NK-92 treated with Interleukin-12 subunit alpha and Interleukin-12 subunit beta, amount 100 ng/mL, for 24 hours (cell line): ENCODE data around the gene ZBTB11.
A peak's percentile ranks its signal among the peaks of the same experiment; 100 is the strongest.
"Not testable (repeated sequence)": the region's sequence is repeated elsewhere in the genome, so short reads cannot be mapped to it uniquely, and the experiment has no call there.

Source experiments
- DNase-seq: peaks from one replicate; lab custom pipeline; 2025; lab: John Stamatoyannopoulos, UW

Gene ZBTB11

DNA sequence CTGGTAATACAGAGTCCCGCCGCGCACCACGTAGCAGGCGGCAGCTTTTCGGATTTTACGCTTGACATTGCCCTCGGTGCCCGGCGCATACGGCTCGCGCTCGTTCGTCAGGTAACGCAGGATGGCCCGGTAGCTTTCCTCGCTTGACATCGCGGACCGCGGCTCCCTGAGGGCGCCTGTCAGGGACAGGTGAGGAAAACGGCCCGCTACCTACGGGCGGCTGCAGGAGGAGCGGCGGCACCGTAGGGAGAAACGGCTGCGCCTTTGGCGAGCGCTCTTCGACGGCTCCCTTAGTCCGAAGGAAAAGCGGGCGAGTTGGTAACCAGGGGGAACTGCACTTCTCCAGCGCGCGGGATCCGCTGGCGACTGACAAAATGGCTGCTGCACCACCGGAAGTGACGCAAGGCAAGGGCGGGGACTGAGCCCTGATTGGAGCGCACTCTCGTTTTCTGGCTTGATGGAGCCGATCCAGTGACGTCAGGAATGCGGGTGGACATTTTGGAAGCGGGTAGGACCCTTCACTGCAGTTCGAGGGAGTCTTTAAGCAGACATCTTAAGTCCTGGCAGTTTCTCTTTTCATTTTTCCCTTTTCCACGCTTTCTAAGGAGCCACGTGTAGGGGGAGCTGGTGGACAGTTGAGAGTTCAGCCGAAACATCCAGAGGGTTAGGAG is at the start of gene ZBTB11:
ZBTB11 (minus strand) TSS at position 368 of the 671 bp plus-strand sequence; CDS start at position 150, 218 bp downstream.
- DNase-seq, result no peak

- no peak for DNase-seq
Measured at GRCh38 chr3:101725890-101726275, 49.0 kb upstream of the ZBTB11 start.

DNA sequence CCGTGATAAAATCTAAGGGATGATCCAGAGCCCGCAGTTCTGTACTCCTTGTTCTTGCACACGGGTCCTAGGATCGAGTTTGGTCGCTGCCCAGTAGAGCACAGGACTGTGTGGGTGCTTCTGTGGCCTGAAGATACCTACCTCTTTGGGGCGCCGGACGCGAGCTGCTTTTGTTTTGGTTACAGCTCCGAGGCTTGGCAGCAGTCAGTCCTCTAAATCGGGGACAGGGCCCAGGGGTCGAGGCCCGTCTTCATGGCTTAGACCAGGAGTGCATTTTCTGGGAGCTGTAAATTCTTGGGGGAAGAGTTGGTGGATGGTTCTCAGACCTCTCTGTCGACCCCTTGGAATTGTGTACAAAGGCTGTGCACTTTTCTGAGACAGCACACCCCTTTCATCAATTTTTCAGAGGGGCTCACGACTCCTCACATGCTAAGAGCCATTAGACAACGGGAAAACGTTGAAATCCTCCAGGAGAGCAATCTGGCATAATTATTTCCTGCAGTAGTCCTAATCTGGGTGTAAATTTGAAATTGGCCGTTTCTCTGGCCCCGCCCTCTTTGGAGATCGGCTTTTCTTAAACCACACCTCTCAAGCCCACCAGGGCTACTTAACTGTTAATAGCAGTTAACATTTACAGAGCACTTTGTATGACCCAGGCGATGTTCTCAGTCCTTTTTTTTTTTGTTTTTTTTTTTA is 48.4 kb upstream of the ZBTB11 start:
- peak; percentile 33 for DNase-seq

- DNase-seq, result peak; percentile 90
Measured at GRCh38 chr3:101724329-101725193, 47.6 kb upstream of the ZBTB11 start, which contains the start of gene CEP97. CEP97 (plus strand) TSS chr3:101724614; CDS start chr3:101724677, 63 bp downstream.

DNA sequence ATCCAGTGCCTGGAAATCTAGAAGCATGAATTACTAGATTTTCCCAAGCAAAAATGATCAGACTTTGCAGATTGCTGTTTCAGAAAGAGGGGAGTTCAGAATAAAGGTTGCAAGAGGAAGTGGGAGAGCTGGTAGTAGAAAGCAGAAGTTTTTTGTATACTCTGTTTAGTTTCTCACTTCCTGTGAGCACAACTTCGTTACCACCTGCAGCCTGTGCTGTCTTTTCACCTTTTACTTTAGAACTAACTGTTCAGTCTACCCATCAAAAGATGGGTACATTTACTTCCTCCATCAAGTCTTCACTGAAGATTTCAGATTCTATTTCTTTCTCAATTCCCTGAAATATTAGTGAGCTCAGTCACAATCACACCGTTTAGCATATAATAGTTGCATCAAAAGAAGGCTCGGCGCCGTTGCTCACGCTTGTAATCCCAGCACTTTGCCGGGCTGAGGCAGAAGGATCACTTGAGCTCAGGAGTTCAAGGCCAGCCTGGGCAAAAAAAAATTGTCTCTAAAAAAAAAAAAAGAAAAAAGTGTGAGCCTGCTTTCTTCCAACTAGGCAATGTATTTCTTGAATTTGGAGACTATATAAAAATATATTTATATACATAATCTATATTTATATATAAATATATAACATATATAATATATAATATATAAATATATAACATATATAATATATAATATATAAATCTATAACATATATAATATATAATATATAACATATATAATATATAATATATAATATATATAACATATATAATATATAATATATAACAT is 45.7 kb upstream of the ZBTB11 start:
- no peak for DNase-seq

GRCh38 chr3:101720851-101721840 is 44.2 kb upstream of the ZBTB11 start:
- no peak for DNase-seq

GRCh38 chr3:101719604-101720185 is 42.8 kb upstream of the ZBTB11 start:
- no peak for DNase-seq

DNA sequence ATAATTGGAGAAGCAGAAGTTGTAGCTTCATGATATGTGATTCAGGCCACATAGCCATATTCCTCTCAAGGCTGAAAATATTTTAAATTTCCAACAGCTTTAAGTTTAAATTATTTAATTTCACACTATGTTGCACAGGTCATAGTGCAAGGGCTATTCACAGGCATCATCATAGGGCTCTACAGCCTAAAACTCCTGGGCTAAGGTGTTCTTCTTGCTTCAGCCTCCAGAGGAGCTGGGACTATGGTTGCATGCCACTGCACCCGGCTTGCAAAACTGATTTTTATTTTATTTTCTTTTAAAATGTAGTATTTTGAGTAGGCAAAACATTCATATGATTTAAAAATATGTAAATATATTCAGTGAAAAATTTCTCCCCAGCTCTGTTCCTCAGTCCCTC is 41.5 kb upstream of the ZBTB11 start:
- DNase-seq, result no peak

GRCh38 chr3:101709126-101709525 is 32.2 kb upstream of the ZBTB11 start:
- no peak for DNase-seq

GRCh38 chr3:101704639-101705038 is 27.7 kb upstream of the ZBTB11 start:
- not testable (repeated sequence) for DNase-seq

- no peak for DNase-seq
Measured at GRCh38 chr3:101703169-101703568, 26.2 kb upstream of the ZBTB11 start.

GRCh38 chr3:101702726-101703125 is 25.8 kb upstream of the ZBTB11 start:
- no peak for DNase-seq

- DNase-seq, result no peak
Measured at GRCh38 chr3:101701696-101702634, 25.0 kb upstream of the ZBTB11 start.

DNA sequence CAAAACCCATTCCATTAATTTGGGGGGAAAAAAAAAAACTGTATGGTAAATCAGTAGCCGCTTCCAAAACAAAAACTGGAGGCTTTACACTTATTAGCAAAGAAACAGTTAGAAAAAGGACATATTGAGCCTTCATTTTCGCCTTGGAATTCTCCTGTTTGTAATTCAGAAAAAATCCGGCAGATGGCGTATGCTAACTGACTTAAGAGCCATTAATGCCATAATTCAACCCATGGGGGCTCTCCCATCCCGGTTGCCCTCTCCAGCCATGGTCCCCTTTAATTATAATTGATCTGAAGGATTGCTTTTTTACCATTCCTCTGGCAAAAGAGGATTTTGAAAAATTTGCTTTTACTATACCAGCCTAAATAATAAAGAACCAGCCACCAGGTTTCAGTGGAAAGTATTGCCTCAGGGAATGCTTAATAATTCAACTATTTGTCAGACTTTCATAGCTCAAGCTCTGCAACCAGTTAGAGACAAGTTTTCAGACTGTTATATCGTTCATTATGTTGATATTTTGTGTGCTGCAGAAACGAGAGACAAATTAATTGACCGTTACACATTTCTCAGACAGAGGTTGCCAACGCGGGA is 18.9 kb upstream of the ZBTB11 start:
- no peak for DNase-seq

DNA sequence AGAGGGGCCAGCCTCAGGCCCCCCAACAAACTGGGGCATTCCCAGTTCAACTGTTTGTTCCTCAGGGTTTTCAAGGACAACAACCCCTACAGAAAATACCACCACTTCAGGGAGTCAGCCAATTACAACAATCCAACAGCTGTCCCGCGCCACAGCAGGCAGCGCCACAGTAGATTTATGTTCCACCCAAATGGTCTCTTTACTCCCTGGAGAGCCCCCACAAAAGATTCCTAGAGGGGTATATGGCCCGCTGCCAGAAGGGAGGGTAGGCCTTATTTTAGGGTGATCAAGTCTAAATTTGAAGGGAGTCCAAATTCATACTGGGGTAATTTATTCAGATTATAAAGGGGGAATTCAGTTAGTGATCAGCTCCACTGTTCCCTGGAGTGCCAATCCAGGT is 17.9 kb upstream of the ZBTB11 start:
- not testable (repeated sequence) for DNase-seq

DNA sequence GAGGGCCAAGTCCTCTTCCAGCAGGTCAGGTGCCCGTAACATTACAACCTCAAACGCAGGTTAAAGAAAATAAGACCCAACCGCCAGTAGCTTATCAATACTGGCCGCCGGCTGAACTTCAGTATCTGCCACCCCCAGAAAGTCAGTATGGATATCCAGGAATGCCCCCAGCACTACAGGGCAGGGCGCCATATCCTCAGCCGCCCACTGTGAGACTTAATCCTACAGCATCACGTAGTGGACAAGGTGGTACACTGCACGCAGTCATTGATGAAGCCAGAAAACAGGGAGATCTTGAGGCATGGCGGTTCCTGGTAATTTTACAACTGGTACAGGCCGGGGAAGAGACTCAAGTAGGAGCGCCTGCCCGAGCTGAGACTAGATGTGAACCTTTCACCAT is 16.6 kb upstream of the ZBTB11 start:
- DNase-seq, result not testable (repeated sequence)

- DNase-seq, result not testable (repeated sequence)
Measured at GRCh38 chr3:101691685-101692671, 15.0 kb upstream of the ZBTB11 start.
